A673 (cell line): Measurements from ENCODE around the gene MYO1D. TPM values are rescaled to one million over a fixed set of nuclear protein-coding genes. Genes with fewer than 3 reads are reported as not detected.

Experiments
- BruUV-seq: library from RNA; stranded (reverse); fragments of 400-500 nt; replicated peaks from 2 replicates; lab custom pipeline; 2021; lab: Mats Ljungman, UMichigan
- CTCF ChIA-PET: fragments of 300-600 bp; sonication (Branson Sonifier 250); formaldehyde crosslinking; loops from one replicate; lab custom pipeline; 2022; ENCODE audit warnings: antibody characterized with exemption; lab: Charles Lee
- POLR2A ChIA-PET: fragments of 300-600 bp; sonication (Branson Sonifier 250); formaldehyde crosslinking; loops from one replicate; lab custom pipeline; 2022; ENCODE audit warnings: antibody characterized with exemption; ENCODE audit not compliant: low non-redundant PET; lab: Charles Lee
- DNase-seq: peaks from one replicate; pipeline ENCODE4 v3.0.0-alpha.2; 2015; ENCODE audit warnings: low spot score
- H3K27ac ChIP-seq: fragments of 200-600 bp; sonication (generic); 2 replicates; pipeline ENCODE4 v1.5.1; 2016; ENCODE audit warnings: mixed run types, low read depth, mild to moderate bottlenecking, mixed read lengths, antibody characterized with exemption, low read length; ENCODE audit not compliant: poor library complexity, severe bottlenecking
- H3K27me3 ChIP-seq: fragments of 200-600 bp; sonication (generic); replicated peaks from 2 replicates; pipeline ENCODE4 v1.6.1; 2017; ENCODE audit warnings: mixed run types, low read depth, mild to moderate bottlenecking, mixed read lengths, antibody characterized with exemption, low read length; ENCODE audit not compliant: insufficient read depth, poor library complexity
- H3K36me3 ChIP-seq: fragments of 200-600 bp; sonication (generic); 2 replicates; pipeline ENCODE4 v1.6.1; 2016; ENCODE audit warnings: mixed run types, mild to moderate bottlenecking, mixed read lengths, antibody characterized with exemption, low read length; ENCODE audit not compliant: insufficient read depth, poor library complexity, severe bottlenecking
- H3K4me1 ChIP-seq: fragments of 200-600 bp; sonication (generic); 2 replicates; pipeline ENCODE4 v1.6.1; 2017; ENCODE audit warnings: mixed run types, mild to moderate bottlenecking, mixed read lengths, antibody characterized with exemption, low read length; ENCODE audit not compliant: insufficient read depth, poor library complexity, severe bottlenecking
- H3K4me3 ChIP-seq: fragments of 200-600 bp; sonication (generic); 2 replicates; pipeline ENCODE4 v1.5.1; 2016; ENCODE audit warnings: low read depth, mixed run types, mild to moderate bottlenecking, mixed read lengths, low read length; ENCODE audit not compliant: poor library complexity, severe bottlenecking
- H3K9me3 ChIP-seq: fragments of 200-600 bp; sonication (generic); 2 replicates; pipeline ENCODE4 v1.6.1; 2016; ENCODE audit warnings: mixed run types, low read depth, mild to moderate bottlenecking, mixed read lengths, antibody characterized with exemption, low read length; ENCODE audit not compliant: poor library complexity, severe bottlenecking
- EZH2 ChIP-seq: fragments of 200-600 bp; sonication (generic); IDR thresholded peaks from 2 replicates; pipeline ENCODE4 v1.6.1; 2017; ENCODE audit warnings: borderline replicate concordance, low read depth, mild to moderate bottlenecking, mixed read lengths, antibody characterized with exemption, low read length; ENCODE audit not compliant: poor library complexity, severe bottlenecking
- intact Hi-C: fragments of 100-400 bp; cut with micrococcal nuclease; formaldehyde crosslinking; loops from one replicate; pipeline ENCODE4 v1.10.0; 2022; ENCODE audit not compliant: unreplicated experiment
- total RNA-seq: library from RNA; stranded (reverse); gene quantifications from 2 replicates; pipeline ENCODE4 v1.2.3, GENCODE V29; 2021
- TF ChIP-seq, protein P1 (sequence below): fragments of 300-800, 200-600 bp; sonication (generic); conservative IDR thresholded peaks from 2 replicates; pipeline ENCODE4 v1.5.1; 2017; ENCODE audit warnings: low read depth, mild to moderate bottlenecking, antibody characterized with exemption, low read length, moderate library complexity, mixed read lengths

MYO1D gene
- total RNA-seq, 1 experiment from 2014 or later = 10.4 TPM

DNA sequence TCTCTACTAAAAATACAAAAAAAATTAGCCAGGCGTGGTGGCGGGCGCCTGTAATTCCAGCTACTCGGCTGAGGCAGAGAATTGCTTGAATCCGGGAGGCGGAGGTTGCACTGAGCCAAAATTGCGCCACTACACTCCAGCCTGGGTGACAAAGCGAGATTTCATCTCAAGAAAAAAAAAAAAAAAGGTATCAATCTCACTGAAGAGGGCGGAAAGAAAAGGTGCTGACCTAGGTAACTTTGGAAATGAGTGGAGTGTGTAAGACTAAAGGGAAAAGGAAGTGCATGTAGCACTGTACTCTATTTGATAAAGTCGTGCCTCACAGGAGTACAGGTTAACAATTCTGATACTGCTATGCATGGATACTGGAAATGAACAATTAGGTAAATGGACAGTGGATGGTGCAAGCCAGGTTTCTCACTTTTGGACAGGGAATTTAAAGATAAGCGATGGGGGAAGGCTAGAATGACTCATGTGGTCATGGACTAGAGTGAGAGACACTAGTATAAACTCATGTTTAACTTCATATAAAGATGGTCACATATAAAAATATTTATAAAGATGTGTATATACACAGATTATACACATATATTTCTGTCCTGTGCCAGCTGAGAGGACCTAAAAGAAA, 247.2 kb downstream of the MYO1D start:
- H3K4me1 ChIP-seq = no peaks in the 10 kb centered on the region
- H3K27me3 ChIP-seq = no peaks in the 10 kb centered on the region
- no peaks in the 10 kb centered on the region for H3K9me3 ChIP-seq
- ChIA-PET POLR2A (no interaction called here), CTCF (no interaction called here)
- no peak overlapping the region for H3K4me3 ChIP-seq
- TF ChIP-seq, protein P1, sequence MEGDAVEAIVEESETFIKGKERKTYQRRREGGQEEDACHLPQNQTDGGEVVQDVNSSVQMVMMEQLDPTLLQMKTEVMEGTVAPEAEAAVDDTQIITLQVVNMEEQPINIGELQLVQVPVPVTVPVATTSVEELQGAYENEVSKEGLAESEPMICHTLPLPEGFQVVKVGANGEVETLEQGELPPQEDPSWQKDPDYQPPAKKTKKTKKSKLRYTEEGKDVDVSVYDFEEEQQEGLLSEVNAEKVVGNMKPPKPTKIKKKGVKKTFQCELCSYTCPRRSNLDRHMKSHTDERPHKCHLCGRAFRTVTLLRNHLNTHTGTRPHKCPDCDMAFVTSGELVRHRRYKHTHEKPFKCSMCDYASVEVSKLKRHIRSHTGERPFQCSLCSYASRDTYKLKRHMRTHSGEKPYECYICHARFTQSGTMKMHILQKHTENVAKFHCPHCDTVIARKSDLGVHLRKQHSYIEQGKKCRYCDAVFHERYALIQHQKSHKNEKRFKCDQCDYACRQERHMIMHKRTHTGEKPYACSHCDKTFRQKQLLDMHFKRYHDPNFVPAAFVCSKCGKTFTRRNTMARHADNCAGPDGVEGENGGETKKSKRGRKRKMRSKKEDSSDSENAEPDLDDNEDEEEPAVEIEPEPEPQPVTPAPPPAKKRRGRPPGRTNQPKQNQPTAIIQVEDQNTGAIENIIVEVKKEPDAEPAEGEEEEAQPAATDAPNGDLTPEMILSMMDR = no peak
- TF ChIP-seq EZH2 = no peak
- H3K27ac ChIP-seq = no peak overlapping the region
- no peak for DNase-seq
- H3K36me3 ChIP-seq = no peaks in the 10 kb centered on the region
- no TSS peak for BruUV-seq
- intact Hi-C loops = no loop called here

DNA sequence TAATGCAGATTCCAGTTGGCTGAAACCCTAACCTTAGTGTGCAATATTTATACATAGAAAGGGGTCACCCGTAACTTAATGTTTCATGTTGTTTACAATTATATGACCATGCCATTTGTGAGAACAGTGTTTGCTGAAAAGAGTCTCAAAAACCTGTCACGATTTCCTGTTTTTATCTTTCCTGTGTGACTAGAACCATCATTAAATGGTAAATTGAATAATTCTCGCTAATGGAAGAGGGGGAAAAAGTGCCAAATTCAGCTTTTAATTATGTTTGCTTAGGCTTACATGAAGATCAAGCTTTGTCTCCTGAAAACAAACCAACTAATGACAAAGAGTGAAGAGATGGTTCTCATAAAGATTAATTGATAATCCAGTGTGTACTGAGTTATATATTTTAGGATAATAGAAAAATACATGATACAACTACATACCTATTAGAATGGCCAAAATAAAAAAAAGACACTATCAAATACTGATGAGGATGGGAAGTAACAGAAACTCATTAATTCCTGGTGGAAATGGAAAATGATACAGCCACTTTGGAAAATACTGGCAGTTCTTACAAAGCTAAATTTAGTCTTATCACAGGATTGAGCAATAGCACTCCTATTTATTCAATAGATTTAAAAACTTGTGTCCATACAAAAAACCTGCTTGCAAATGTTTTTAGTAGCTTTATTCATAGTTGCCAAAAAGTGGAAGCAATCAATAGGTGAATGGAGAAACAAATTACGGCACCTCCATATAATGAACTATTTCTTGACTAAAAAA, 248.5 kb downstream of the MYO1D start:
- no peaks in the 10 kb centered on the region for H3K27me3 ChIP-seq
- no peak for DNase-seq
- no peak overlapping the region for H3K27ac ChIP-seq
- POLR2A ChIA-PET = no interaction called here
- no peaks in the 10 kb centered on the region for H3K36me3 ChIP-seq
- intact Hi-C loops = no loop called here
- no TSS peak for BruUV-seq
- CTCF ChIA-PET = no interaction called here
- TF ChIP-seq EZH2 = no peak
- TF ChIP-seq, protein P1 = no peak
- no peaks in the 10 kb centered on the region for H3K9me3 ChIP-seq
- no peaks in the 10 kb centered on the region for H3K4me1 ChIP-seq
- no peak overlapping the region for H3K4me3 ChIP-seq

DNA sequence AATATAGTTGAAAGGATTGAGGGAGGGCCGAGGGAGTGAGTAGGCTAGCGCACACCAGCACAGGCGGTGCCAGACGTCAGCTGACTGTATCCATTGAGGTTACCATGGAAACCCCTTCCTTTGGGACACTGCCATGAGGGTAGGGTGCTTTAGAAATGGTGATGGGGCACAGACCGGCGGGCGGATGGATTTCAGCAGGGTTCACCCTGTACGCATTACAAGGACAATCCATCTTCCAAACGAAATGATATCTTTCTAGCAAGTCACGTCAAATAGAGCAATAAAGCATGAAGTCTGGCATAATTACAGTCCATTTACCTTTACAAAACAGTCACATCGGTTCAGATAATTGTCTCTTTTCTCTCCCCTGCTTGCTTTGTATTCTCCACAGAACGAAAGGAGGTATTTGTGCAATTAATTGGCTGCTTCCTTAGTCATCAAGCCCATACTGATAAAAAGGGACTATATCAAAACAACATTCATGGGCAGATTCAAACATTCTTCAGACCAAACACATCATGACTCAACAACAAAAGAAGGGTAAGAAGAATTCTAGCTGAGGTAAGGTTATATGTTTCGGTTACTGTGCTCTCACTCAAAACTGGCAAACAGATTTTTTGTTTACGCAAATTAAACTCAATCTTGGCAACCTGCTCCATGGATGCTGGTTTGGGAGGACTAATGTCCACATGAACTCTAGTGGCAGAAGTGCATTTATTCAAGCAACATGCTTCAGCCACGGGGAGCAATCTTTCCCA, 249.5 kb downstream of the MYO1D start:
- ChIA-PET POLR2A (no interaction called here), CTCF (no interaction called here)
- Histone ChIP-seq H3K27ac (no peak overlapping the region), H3K9me3 (no peaks in the 10 kb centered on the region), H3K4me1 (no peaks in the 10 kb centered on the region), H3K27me3 (no peaks in the 10 kb centered on the region), H3K4me3 (no peak overlapping the region), H3K36me3 (no peaks in the 10 kb centered on the region)
- no TSS peak for BruUV-seq
- intact Hi-C loops = no loop called here
- DNase-seq = no peak
- TF ChIP-seq, protein P1 = no peak
- TF ChIP-seq EZH2 = no peak
